Urothelium cell line (cell line): ENCODE results near the gene TMPRSS9.
"Not testable (repeated sequence)": the region's sequence is repeated elsewhere in the genome, so short reads cannot be mapped to it uniquely, and the experiment has no call there.

Experiments used
- DNase-seq: peaks from one replicate; pipeline ENCODE4 v3.0.0; 2011; ENCODE audit warnings: low spot score, mixed read lengths
- FAIRE-seq: peaks from 2 replicates; lab custom pipeline; 2011; peaks lifted over from hg19 to GRCh38; lab: Jason Lieb, UNC

TMPRSS9 gene

GRCh38 chr19:2341244-2341751 lies 18.8 kb upstream of the TMPRSS9 start:
- DNase-seq (no peak), FAIRE-seq (no peak)

- no peak for FAIRE-seq
- DNase-seq: no peak
These were observed 18.1 kb upstream of the TMPRSS9 start for GRCh38 chr19:2341982-2342381.

GRCh38 chr19:2342656-2343288 lies 17.3 kb upstream of the TMPRSS9 start:
- FAIRE-seq (no peak), DNase-seq (no peak)

- DNase-seq (no peak), FAIRE-seq (no peak)
These were observed 16.6 kb upstream of the TMPRSS9 start for GRCh38 chr19:2343289-2343982.

- DNase-seq (no peak), FAIRE-seq (no peak)
These were observed 15.6 kb upstream of the TMPRSS9 start for GRCh38 chr19:2344381-2344870.

GRCh38 chr19:2345076-2345475 lies 15.0 kb upstream of the TMPRSS9 start:
- DNase-seq: no peak
- FAIRE-seq: no peak

GRCh38 chr19:2345794-2346663 lies 14.0 kb upstream of the TMPRSS9 start:
- no peak for DNase-seq
- FAIRE-seq: no peak

GRCh38 chr19:2349818-2350217 lies 10.2 kb upstream of the TMPRSS9 start:
- FAIRE-seq, DNase-seq: not testable (repeated sequence)

- DNase-seq (no peak), FAIRE-seq (no peak)
These were observed 9.4 kb upstream of the TMPRSS9 start for GRCh38 chr19:2350656-2351055.

- no peak for DNase-seq
These were observed 8.5 kb upstream of the TMPRSS9 start for GRCh38 chr19:2351591-2351990.

GRCh38 chr19:2352121-2352520 lies 7.9 kb upstream of the TMPRSS9 start:
- DNase-seq (no peak), FAIRE-seq (no peak)

More at GRCh38 chr19:2351591-2351990, 8.5 kb upstream of the TMPRSS9 start:
- no peak for FAIRE-seq

GRCh38 chr19:2353159-2353886 lies 6.7 kb upstream of the TMPRSS9 start:
- FAIRE-seq (no peak), DNase-seq (no peak)

GRCh38 chr19:2353887-2354592 lies 6.0 kb upstream of the TMPRSS9 start:
- DNase-seq (no peak), FAIRE-seq (no peak)

- DNase-seq (no peak), FAIRE-seq (no peak)
These were observed 5.4 kb upstream of the TMPRSS9 start for GRCh38 chr19:2354670-2355069.

GRCh38 chr19:2355168-2356035 lies 4.7 kb upstream of the TMPRSS9 start:
- no peak for DNase-seq
- FAIRE-seq: no peak

- no peak for FAIRE-seq
- DNase-seq: no peak
These were observed 3.9 kb upstream of the TMPRSS9 start for GRCh38 chr19:2356036-2356646.

GRCh38 chr19:2357279-2358206 lies 2.5 kb upstream of the TMPRSS9 start:
- DNase-seq (no peak), FAIRE-seq (peak; percentile 66)
